IMR-90 (cell line): ENCODE measurements around the gene FCHSD2. TPM values are rescaled to one million over a fixed set of nuclear protein-coding genes. Genes with fewer than 3 reads are reported as not detected.

ENCODE experiments used
- ATAC-seq: fragments of 200-7000 bp; cut with Tn5 transposase; 2 replicates; pipeline ENCODE4 v1.9.1; 2020; ENCODE audit warnings: low read depth, mild to moderate bottlenecking, moderate library complexity
- BruUV-seq: library from RNA; stranded (reverse); fragments of 400-500 nt; replicated peaks from 2 replicates; lab custom pipeline; 2021; lab: Mats Ljungman, UMichigan
- CTCF ChIA-PET: fragments of 300-600 bp; formaldehyde crosslinking; extraction: SDS; loops from one replicate; lab custom pipeline; 2021; ENCODE audit warnings: antibody characterized with exemption; lab: Yijun Ruan, JAX
- POLR2A ChIA-PET: fragments of 300-600 bp; sonication (Branson Sonifier 250); formaldehyde crosslinking; loops from one replicate; lab custom pipeline; 2022; ENCODE audit warnings: antibody characterized with exemption; ENCODE audit not compliant: unreplicated experiment; lab: Charles Lee
- DNase-seq: peaks from one replicate; pipeline ENCODE4 v3.0.0; 2013
- H2AFZ ChIP-seq: replicated peaks from 2 replicates; pipeline ENCODE3; 2013; ENCODE audit warnings: low read length, mild to moderate bottlenecking; ENCODE audit not compliant: poor library complexity
- H2AK5ac ChIP-seq: 2 replicates; pipeline ENCODE4 v1.6.1; 2013; ENCODE audit warnings: low read depth, low read length, inconsistent platforms
- H2AK9ac ChIP-seq: replicated peaks from 2 replicates; pipeline ENCODE3; 2013; ENCODE audit warnings: mild to moderate bottlenecking, low read depth, low read length, moderate library complexity; ENCODE audit not compliant: poor library complexity
- H2BK120ac ChIP-seq: 2 replicates; pipeline ENCODE4 v1.6.1; 2013; ENCODE audit warnings: low read depth, low read length, inconsistent platforms
- H2BK15ac ChIP-seq: 3 replicates; pipeline ENCODE4 v1.6.1; 2013; ENCODE audit warnings: low read depth, low read length, inconsistent platforms
- H2BK20ac ChIP-seq: 2 replicates; pipeline ENCODE4 v1.6.1; 2013; ENCODE audit warnings: low read depth, mild to moderate bottlenecking, inconsistent platforms, low read length, moderate library complexity
- H2BK5ac ChIP-seq: 2 replicates; pipeline ENCODE4 v1.6.1; 2013; ENCODE audit warnings: mild to moderate bottlenecking, low read depth, low read length, inconsistent platforms; ENCODE audit not compliant: poor library complexity, severe bottlenecking
- H3K14ac ChIP-seq: replicated peaks from 2 replicates; pipeline ENCODE4 v1.6.1; 2013; ENCODE audit warnings: low read depth, low read length, inconsistent platforms
- H3K18ac ChIP-seq: 2 replicates; pipeline ENCODE4 v1.6.1; 2013; ENCODE audit warnings: low read depth, low read length, control low read depth
- H3K23ac ChIP-seq: 2 replicates; pipeline ENCODE4 v1.6.1; 2013; ENCODE audit warnings: low read depth, low read length, inconsistent platforms
- H3K27ac ChIP-seq: 2 replicates; pipeline ENCODE4 v1.5.1; 2013; ENCODE audit warnings: mild to moderate bottlenecking, control low read depth, low read length; ENCODE audit not compliant: insufficient read depth
- H3K27me3 ChIP-seq: 2 replicates; pipeline ENCODE4 v1.6.1; 2013; ENCODE audit warnings: low read length; ENCODE audit not compliant: control insufficient read depth, insufficient read depth
- H3K36me3 ChIP-seq: 2 replicates; pipeline ENCODE4 v1.6.1; 2013; ENCODE audit warnings: low read length, mixed read lengths; ENCODE audit not compliant: control insufficient read depth, insufficient read depth
- H3K4ac ChIP-seq: 2 replicates; pipeline ENCODE4 v1.6.1; 2013; ENCODE audit warnings: low read depth, low read length, inconsistent platforms
- H3K4me1 ChIP-seq: 2 replicates; pipeline ENCODE4 v1.6.1; 2013; ENCODE audit warnings: low read length, mixed read lengths; ENCODE audit not compliant: control insufficient read depth, insufficient read depth
- H3K4me2 ChIP-seq: 2 replicates; pipeline ENCODE4 v1.6.1; 2013; ENCODE audit warnings: low read depth, mild to moderate bottlenecking, control low read depth, low read length, moderate library complexity
- H3K4me3 ChIP-seq: 2 replicates; pipeline ENCODE4 v1.5.1; 2013; ENCODE audit warnings: low read depth, mild to moderate bottlenecking, control low read depth, low read length, moderate library complexity; ENCODE audit not compliant: insufficient read depth
- H3K56ac ChIP-seq: 2 replicates; pipeline ENCODE4 v1.6.1; 2013; ENCODE audit warnings: low read length, inconsistent platforms; ENCODE audit not compliant: insufficient read depth; ENCODE audit errors: extremely low read depth
- H3K79me1 ChIP-seq, 2 experiments: 2 replicates each; pipeline ENCODE4 v1.6.1; 2013; ENCODE audit warnings: low read length in 2 of 2, inconsistent platforms in 1 of 2, low read depth in 1 of 2
- H3K9ac ChIP-seq: 2 replicates; pipeline ENCODE4 v1.6.1; 2013; ENCODE audit warnings: low read depth, low read length, control low read depth
- H3K9me1 ChIP-seq: 2 replicates; pipeline ENCODE4 v1.6.1; 2013; ENCODE audit warnings: low read length, inconsistent platforms; ENCODE audit not compliant: insufficient read depth
- H3K9me3 ChIP-seq: 2 replicates; pipeline ENCODE4 v1.6.1; 2013; ENCODE audit warnings: low read length; ENCODE audit not compliant: control insufficient read depth, insufficient read depth
- H4K20me1 ChIP-seq: 2 replicates; pipeline ENCODE4 v1.6.1; 2013; ENCODE audit warnings: low read length, inconsistent platforms; ENCODE audit not compliant: insufficient read depth
- H4K5ac ChIP-seq: 2 replicates; pipeline ENCODE4 v1.6.1; 2013; ENCODE audit warnings: mild to moderate bottlenecking, low read depth, low read length, control low read depth
- H4K8ac ChIP-seq, 2 experiments: 2 replicates each; pipeline ENCODE4 v1.6.1; 2013; ENCODE audit warnings: low read depth in 2 of 2, low read length in 2 of 2, control low read depth in 1 of 2, inconsistent platforms in 1 of 2
- H4K91ac ChIP-seq: 2 replicates; pipeline ENCODE4 v1.6.1; 2013; ENCODE audit warnings: low read depth, low read length, inconsistent platforms; ENCODE audit not compliant: insufficient read depth
- BHLHE40 ChIP-seq: fragments of 150-350 bp; IDR thresholded peaks from 2 replicates; pipeline ENCODE4 v1.6.1; 2016; ENCODE audit warnings: mild to moderate bottlenecking, low read depth, low read length
- CEBPB ChIP-seq: IDR thresholded peaks from 2 replicates; pipeline ENCODE4 v1.6.1; 2012; ENCODE audit warnings: low read depth, low read length, improper control_type of control experiment
- CHD1 ChIP-seq: IDR thresholded peaks from 2 replicates; pipeline ENCODE4 v1.6.1; 2012; ENCODE audit warnings: low read depth, low read length, improper control_type of control experiment
- MAFK ChIP-seq: IDR thresholded peaks from 2 replicates; pipeline ENCODE4 v1.6.1; 2012; ENCODE audit warnings: low read depth, low read length, improper control_type of control experiment
- MAZ ChIP-seq: IDR thresholded peaks from 2 replicates; pipeline ENCODE4 v1.6.1; 2012; ENCODE audit warnings: low read depth, mild to moderate bottlenecking, low read length, improper control_type of control experiment, moderate library complexity, borderline replicate concordance
- MXI1 ChIP-seq: IDR thresholded peaks from 2 replicates; pipeline ENCODE4 v1.6.1; 2012; ENCODE audit warnings: low read depth, mild to moderate bottlenecking, low read length, moderate library complexity, borderline replicate concordance
- RFX5 ChIP-seq: IDR thresholded peaks from 2 replicates; pipeline ENCODE4 v1.8.0; 2012; ENCODE audit warnings: low read depth, mild to moderate bottlenecking, low read length, moderate library complexity
- SMC3 ChIP-seq: fragments of 150-350 bp; IDR thresholded peaks from 2 replicates; pipeline ENCODE4 v1.6.1; 2016; ENCODE audit warnings: low read depth, mild to moderate bottlenecking, antibody characterized with exemption, low read length, moderate library complexity
- WGBS, 2 experiments: methylation state at CpG; one replicate each; pipeline versions ENCODE4 v1.1.5 to v1.1.7; 2013; ENCODE audit warnings: missing lambda C conversion rate in 2 of 2; ENCODE audit not compliant: insufficient read length in 1 of 2; ENCODE audit errors: extremely low coverage in 2 of 2; 5-methylcytosine and 5-hydroxymethylcytosine counted together
- dilution Hi-C: fragments of 300-500 bp; cut with HindIII; formaldehyde crosslinking; loops from one replicate; pipeline ENCODE4 v1.14.3; 2018; ENCODE audit warnings: low sequenced_read_pairs; ENCODE audit not compliant: unreplicated experiment
- in situ Hi-C: fragments of 300-500 bp; cut with MboI; formaldehyde crosslinking; loops from 3 replicates; pipeline ENCODE4 v1.14.3; 2019; ENCODE audit warnings: low sequenced_read_pairs, inconsistent platforms, mixed read lengths
- intact Hi-C: fragments of 100-400 bp; cut with micrococcal nuclease; formaldehyde crosslinking; loops from 2 replicates; pipeline ENCODE4 v1.10.0; 2022
- polyA plus RNA-seq, 3 experiments: library from polyadenylated mRNA; depleted of rRNA; stranded (reverse); fragments of >200 nt; gene quantifications; 2 replicates each; pipeline ENCODE4 v1.2.3, GENCODE V29; 2012; ENCODE audit warnings: low replicate concordance in 1 of 3
- total RNA-seq: library from RNA; depleted of rRNA; stranded (reverse); fragments of >200 nt; gene quantifications from 2 replicates; pipeline ENCODE4 v1.2.3, GENCODE V29; 2012
- TF ChIP-seq, protein P1 (sequence below): fragments of 150-350 bp; IDR thresholded peaks from 2 replicates; pipeline ENCODE4 v1.6.1; 2016; ENCODE audit warnings: low read depth, mild to moderate bottlenecking, low read length, moderate library complexity, borderline replicate concordance

The FCHSD2 gene
- total and polyA plus RNA-seq, 2 of the 4 experiments (the other 2 are of a cell fraction): 5.9 to 18.7 TPM

DNA sequence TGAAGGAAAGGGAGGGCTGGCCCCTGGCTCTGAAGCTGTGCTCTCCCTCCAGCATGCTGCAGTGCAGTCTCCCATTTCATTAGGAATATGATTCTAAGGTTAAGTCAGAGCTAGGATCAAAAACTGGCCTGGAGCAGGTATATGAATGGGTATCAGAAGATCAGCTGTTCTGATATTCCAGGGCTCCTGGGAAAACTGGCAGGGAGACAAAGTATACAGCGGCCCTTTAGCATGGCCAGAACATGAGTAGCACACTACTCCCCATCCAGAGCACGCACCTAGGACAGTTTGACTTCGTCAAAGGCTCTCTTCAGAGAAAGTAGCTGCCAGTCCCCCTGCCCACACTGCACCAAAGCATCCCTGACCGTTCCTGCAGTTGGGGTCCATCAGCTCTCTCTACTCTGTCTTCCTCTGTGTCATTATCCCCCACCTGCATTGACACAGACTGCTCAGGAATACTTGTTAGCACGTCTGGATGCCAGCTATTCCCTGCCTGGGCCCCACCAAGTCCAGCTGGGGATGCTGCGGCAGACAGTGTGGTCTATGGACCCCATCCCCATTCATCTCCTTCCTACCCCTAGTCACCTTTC is 4.0 kb upstream of the FCHSD2 start:
- Histone ChIP-seq H3K14ac (no peak overlapping the region), H3K18ac (no peak overlapping the region), H2AK9ac (no peak overlapping the region), H3K23ac (no peak overlapping the region), H3K4ac (no peak overlapping the region), H3K9ac (no peak overlapping the region), H3K9me3 (no peaks in the 10 kb centered on the region), H3K79me1 (peaks cover 0 to 5% of the 10 kb centered on the region in 2 experiments; a peak in 1 of 4 replicates), H2AK5ac (no peak overlapping the region), H3K4me2 (no peak overlapping the region), H3K36me3 (no peaks in the 10 kb centered on the region), H3K56ac (no peak overlapping the region), H4K20me1 (peaks cover 3% of the 10 kb centered on the region; the same call in 1 of the 2 replicates), H4K8ac (no peak overlapping the region), H3K4me1 (peaks cover 16% of the 10 kb centered on the region), H3K27me3 (no peaks in the 10 kb centered on the region), H2BK15ac (no peak overlapping the region), H3K4me3 (no peak overlapping the region), H2BK120ac (no peak overlapping the region), H2BK20ac (no peak overlapping the region), H4K91ac (no peak overlapping the region), H2AFZ (no peak overlapping the region), H2BK5ac (no peak overlapping the region), H3K27ac (no peak overlapping the region), H4K5ac (no peak overlapping the region), H3K9me1 (no peaks in the 10 kb centered on the region)
- dilution Hi-C loops: no loop called here
- no peak for TF ChIP-seq MAZ
- TF ChIP-seq RFX5: no peak
- TF ChIP-seq, protein P1, sequence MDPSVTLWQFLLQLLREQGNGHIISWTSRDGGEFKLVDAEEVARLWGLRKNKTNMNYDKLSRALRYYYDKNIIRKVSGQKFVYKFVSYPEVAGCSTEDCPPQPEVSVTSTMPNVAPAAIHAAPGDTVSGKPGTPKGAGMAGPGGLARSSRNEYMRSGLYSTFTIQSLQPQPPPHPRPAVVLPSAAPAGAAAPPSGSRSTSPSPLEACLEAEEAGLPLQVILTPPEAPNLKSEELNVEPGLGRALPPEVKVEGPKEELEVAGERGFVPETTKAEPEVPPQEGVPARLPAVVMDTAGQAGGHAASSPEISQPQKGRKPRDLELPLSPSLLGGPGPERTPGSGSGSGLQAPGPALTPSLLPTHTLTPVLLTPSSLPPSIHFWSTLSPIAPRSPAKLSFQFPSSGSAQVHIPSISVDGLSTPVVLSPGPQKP: no peak
- TF ChIP-seq SMC3: no peak
- no peak for TF ChIP-seq MAFK
- no peak for TF ChIP-seq BHLHE40
- TF ChIP-seq CEBPB: no peak
- no peak for TF ChIP-seq CHD1
- no peak for TF ChIP-seq MXI1
- in situ Hi-C loops: loop anchor here (10.0 kb wide), 1 partner anchor 421 kb away; no protein-coding TSS in a partner anchor
- WGBS, 2 experiments: 80% methylated on average over 2 of the region's 6 CpGs; no CpG with 5 or more reads in 1 of the 2 experiments
- BruUV-seq: no TSS peak
- DNase-seq: no peak
- intact Hi-C loops: no loop called here
- ATAC-seq: no peak
- ChIA-PET POLR2A (no interaction called here), CTCF (no interaction called here)
